HG03565 (cell line): ENCODE measurements around the gene NBPF19.
"Not testable (repeated sequence)": the region's sequence is repeated elsewhere in the genome, so short reads cannot be mapped to it uniquely, and the experiment has no call there.

Source experiments
- ATAC-seq: cut with Tn5 transposase; IDR thresholded peaks from one replicate; pipeline ENCODE4 v1.9.1; 2021; ENCODE audit warnings: mild to moderate bottlenecking, moderate library complexity; ENCODE audit not compliant: unreplicated experiment

NBPF19 gene

GRCh38 chr1:149474745-149475144 lies at the start of gene NBPF19:
TSS of gene NBPF19 (plus strand) at chr1:149475045. CDS start at chr1:149475933, 888 bp downstream.
- not testable (repeated sequence) for ATAC-seq

- ATAC-seq = not testable (repeated sequence)
Measured at GRCh38 chr1:149428317-149428716, 46.5 kb upstream of the NBPF19 start.

GRCh38 chr1:149445451-149445850 lies 29.4 kb upstream of the NBPF19 start:
- ATAC-seq = not testable (repeated sequence)

- ATAC-seq = not testable (repeated sequence)
Measured at GRCh38 chr1:149452196-149452595, 22.6 kb upstream of the NBPF19 start.

- ATAC-seq = not testable (repeated sequence)
Measured at GRCh38 chr1:149452652-149453051, 22.2 kb upstream of the NBPF19 start.

GRCh38 chr1:149558350-149558825 lies 83.5 kb downstream of the NBPF19 start:
- ATAC-seq = not testable (repeated sequence)

- ATAC-seq = not testable (repeated sequence)
Measured at GRCh38 chr1:149561806-149562205, 87.0 kb downstream of the NBPF19 start.

GRCh38 chr1:149565485-149565884 lies 90.6 kb downstream of the NBPF19 start:
- ATAC-seq = not testable (repeated sequence)

GRCh38 chr1:149572763-149573162 lies 97.9 kb downstream of the NBPF19 start:
- ATAC-seq = not testable (repeated sequence)

GRCh38 chr1:149585592-149585991 lies 110.7 kb downstream of the NBPF19 start:
- ATAC-seq = not testable (repeated sequence)
